ENCODE data around the gene CXCL14.

DNA sequence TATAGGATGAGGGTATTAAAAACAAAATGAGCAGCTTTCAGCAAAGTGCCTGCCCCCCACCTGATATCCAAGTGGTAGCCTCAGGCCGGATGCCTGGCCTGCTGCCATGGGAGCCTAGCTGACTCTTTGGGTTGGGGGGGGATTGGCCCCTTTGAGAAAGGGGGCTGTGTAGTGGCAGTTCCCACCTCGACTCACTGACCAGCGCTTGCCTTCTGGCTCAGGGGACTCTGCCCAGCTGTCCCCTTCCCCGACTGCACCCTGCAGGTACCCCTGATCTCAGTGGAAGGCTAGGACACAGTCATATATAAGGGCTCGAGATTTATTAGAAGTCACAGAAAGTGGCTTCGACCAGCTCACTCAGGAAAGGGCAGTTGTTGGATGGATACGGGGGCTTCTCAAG, 41.5 kb downstream of the CXCL14 start:
- TF ChIP-seq, protein P1, sequence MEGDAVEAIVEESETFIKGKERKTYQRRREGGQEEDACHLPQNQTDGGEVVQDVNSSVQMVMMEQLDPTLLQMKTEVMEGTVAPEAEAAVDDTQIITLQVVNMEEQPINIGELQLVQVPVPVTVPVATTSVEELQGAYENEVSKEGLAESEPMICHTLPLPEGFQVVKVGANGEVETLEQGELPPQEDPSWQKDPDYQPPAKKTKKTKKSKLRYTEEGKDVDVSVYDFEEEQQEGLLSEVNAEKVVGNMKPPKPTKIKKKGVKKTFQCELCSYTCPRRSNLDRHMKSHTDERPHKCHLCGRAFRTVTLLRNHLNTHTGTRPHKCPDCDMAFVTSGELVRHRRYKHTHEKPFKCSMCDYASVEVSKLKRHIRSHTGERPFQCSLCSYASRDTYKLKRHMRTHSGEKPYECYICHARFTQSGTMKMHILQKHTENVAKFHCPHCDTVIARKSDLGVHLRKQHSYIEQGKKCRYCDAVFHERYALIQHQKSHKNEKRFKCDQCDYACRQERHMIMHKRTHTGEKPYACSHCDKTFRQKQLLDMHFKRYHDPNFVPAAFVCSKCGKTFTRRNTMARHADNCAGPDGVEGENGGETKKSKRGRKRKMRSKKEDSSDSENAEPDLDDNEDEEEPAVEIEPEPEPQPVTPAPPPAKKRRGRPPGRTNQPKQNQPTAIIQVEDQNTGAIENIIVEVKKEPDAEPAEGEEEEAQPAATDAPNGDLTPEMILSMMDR (IDR thresholded peaks at IDR 0.05) = no peak
- no peak for TF ChIP-seq POLR2A (IDR thresholded peaks at IDR 0.05; ENCODE audit: low read depth)
